Measurements from ENCODE around the gene MTSS2. TPM values are rescaled to one million over a fixed set of nuclear protein-coding genes. Genes with fewer than 3 reads are reported as not detected.

MTSS2 gene
- total RNA-seq, 5 donors from 2014 or later (not counting 1 experiment from before 2014, with no cell fraction given) = 2.2 to 7.1 (median 5.1) TPM

- DNase-seq = no peak
- H3K36me3 Mint-ChIP-seq = peaks cover 58% of the 10 kb centered on the region
- no peaks in the 10 kb centered on the region for H3K27me3 ChIP-seq (replicated peaks in 1 of 2; ENCODE audit: control insufficient read depth in 2 of 2, extremely low read depth in 1 of 2, insufficient read depth in 2 of 2, low read length in 1 of 2)
- no peak overlapping the region for H3K27ac ChIP-seq (ENCODE audit: low read length)
- CTCF ChIA-PET = no interaction called here
- WGBS (ENCODE audit: insufficient coverage) = 73% methylated on average over 3 of the region's 6 CpGs
- H3K4me3 Mint-ChIP-seq = no peak overlapping the region
- H3K27me3 Mint-ChIP-seq = no peaks in the 10 kb centered on the region
- H3K4me1 ChIP-seq (ENCODE audit: control insufficient read depth in 1 of 2, extremely low read depth in 1 of 2, insufficient read depth in 2 of 2, low read length in 2 of 2) = no peaks in the 10 kb centered on the region
- H3K27ac Mint-ChIP-seq = no peak overlapping the region
- no peaks in the 10 kb centered on the region for H3K9me3 Mint-ChIP-seq
- POLR2A ChIA-PET = no interaction called here
- no peak for ATAC-seq (replicated peaks in 1 of 4)
- H3K4me3 ChIP-seq (ENCODE audit: control insufficient read depth in 1 of 2, extremely low read depth in 1 of 2, low read length in 1 of 2) = no peak overlapping the region
- peaks cover 22 to 43% of the 10 kb centered on the region in 2 donors for H3K36me3 ChIP-seq (ENCODE audit: control insufficient read depth in 2 of 2, extremely low read depth in 1 of 2, insufficient read depth in 1 of 2, low read length in 1 of 2)
- no peaks in the 10 kb centered on the region for H3K9me3 ChIP-seq
- peaks cover 0 to 8% (median 0%) of the 10 kb centered on the region in 3 donors for H3K4me1 Mint-ChIP-seq
These were observed 37.9 kb upstream of the MTSS2 start for GRCh38 chr16:70723740-70724145.

GRCh38 chr16:70721202-70721963 is 35.5 kb upstream of the MTSS2 start:
- Mint-ChIP-seq H3K9me3 (no peaks in the 10 kb centered on the region), H3K27me3 (no peaks in the 10 kb centered on the region), H3K27ac (no peak overlapping the region), H3K4me3 (no peak overlapping the region), H3K36me3 (peaks cover 50% of the 10 kb centered on the region), H3K4me1 (peaks cover 0 to 8% (median 0%) of the 10 kb centered on the region in 3 donors)
- no peak for ATAC-seq (replicated peaks in 1 of 4)
- WGBS (ENCODE audit: insufficient coverage) = 89% methylated on average over 16 of the region's 18 CpGs
- Histone ChIP-seq H3K9me3 (no peaks in the 10 kb centered on the region), H3K4me1 (ENCODE audit: control insufficient read depth in 1 of 2, extremely low read depth in 1 of 2, insufficient read depth in 2 of 2, low read length in 2 of 2) (no peaks in the 10 kb centered on the region), H3K4me3 (ENCODE audit: control insufficient read depth in 1 of 2, extremely low read depth in 1 of 2, low read length in 1 of 2) (no peak overlapping the region), H3K36me3 (ENCODE audit: control insufficient read depth in 2 of 2, extremely low read depth in 1 of 2, insufficient read depth in 1 of 2, low read length in 1 of 2) (peaks cover 15 to 26% of the 10 kb centered on the region in 2 donors), H3K27ac (ENCODE audit: low read length) (no peak overlapping the region), H3K27me3 (replicated peaks in 1 of 2; ENCODE audit: control insufficient read depth in 2 of 2, extremely low read depth in 1 of 2, insufficient read depth in 2 of 2, low read length in 1 of 2) (no peaks in the 10 kb centered on the region)
- POLR2A ChIA-PET = no interaction called here
- CTCF ChIA-PET = no interaction called here
- no peak for DNase-seq

- Histone ChIP-seq H3K9me3 (no peaks in the 10 kb centered on the region), H3K27ac (ENCODE audit: low read length) (no peak overlapping the region), H3K27me3 (replicated peaks in 1 of 2; ENCODE audit: control insufficient read depth in 2 of 2, extremely low read depth in 1 of 2, insufficient read depth in 2 of 2, low read length in 1 of 2) (no peaks in the 10 kb centered on the region), H3K36me3 (ENCODE audit: control insufficient read depth in 2 of 2, extremely low read depth in 1 of 2, insufficient read depth in 1 of 2, low read length in 1 of 2) (peaks cover 11 to 26% of the 10 kb centered on the region in 2 donors), H3K4me1 (ENCODE audit: control insufficient read depth in 1 of 2, extremely low read depth in 1 of 2, insufficient read depth in 2 of 2, low read length in 2 of 2) (no peaks in the 10 kb centered on the region), H3K4me3 (ENCODE audit: control insufficient read depth in 1 of 2, extremely low read depth in 1 of 2, low read length in 1 of 2) (no peak overlapping the region)
- ChIA-PET CTCF (interaction anchor here in 1 of 2 donors (0.5 kb wide), 1 partner anchor 48 kb away, joined by 3 read pairs; no protein-coding TSS in a partner anchor), POLR2A (no interaction called here)
- H3K9me3 Mint-ChIP-seq = no peaks in the 10 kb centered on the region
- peaks cover 46% of the 10 kb centered on the region for H3K36me3 Mint-ChIP-seq
- peaks cover 0 to 8% (median 0%) of the 10 kb centered on the region in 3 donors for H3K4me1 Mint-ChIP-seq
- DNase-seq (no peak), ATAC-seq (replicated peaks in 1 of 4) (no peak)
- WGBS (ENCODE audit: insufficient coverage) = 97% methylated on average over 16 of the region's 18 CpGs
- H3K27me3 Mint-ChIP-seq = no peaks in the 10 kb centered on the region
- no peak overlapping the region for H3K27ac Mint-ChIP-seq
- H3K4me3 Mint-ChIP-seq = no peak overlapping the region
These were observed 34.8 kb upstream of the MTSS2 start for GRCh38 chr16:70720425-70721201.

- Histone ChIP-seq H3K9me3 (no peaks in the 10 kb centered on the region), H3K27me3 (replicated peaks in 1 of 2; ENCODE audit: control insufficient read depth in 2 of 2, extremely low read depth in 1 of 2, insufficient read depth in 2 of 2, low read length in 1 of 2) (no peaks in the 10 kb centered on the region), H3K4me1 (ENCODE audit: control insufficient read depth in 1 of 2, extremely low read depth in 1 of 2, insufficient read depth in 2 of 2, low read length in 2 of 2) (no peaks in the 10 kb centered on the region), H3K27ac (ENCODE audit: low read length) (no peak overlapping the region), H3K4me3 (ENCODE audit: control insufficient read depth in 1 of 2, extremely low read depth in 1 of 2, low read length in 1 of 2) (no peak overlapping the region), H3K36me3 (ENCODE audit: control insufficient read depth in 2 of 2, extremely low read depth in 1 of 2, insufficient read depth in 1 of 2, low read length in 1 of 2) (peaks cover 10 to 25% of the 10 kb centered on the region in 2 donors)
- ChIA-PET POLR2A (interaction anchor here in 1 of 2 donors (0.6 kb wide), 1 partner anchor 868 kb away, joined by 5 read pairs; no protein-coding TSS in a partner anchor), CTCF (no interaction called here)
- no peak for ATAC-seq (replicated peaks in 1 of 4)
- Mint-ChIP-seq H3K27me3 (no peaks in the 10 kb centered on the region), H3K36me3 (peaks cover 33% of the 10 kb centered on the region), H3K4me1 (peaks cover 0 to 8% (median 0%) of the 10 kb centered on the region in 3 donors), H3K9me3 (no peaks in the 10 kb centered on the region), H3K4me3 (no peak overlapping the region), H3K27ac (no peak overlapping the region)
- WGBS (ENCODE audit: insufficient coverage) = 98% methylated on average over 7 of the region's 9 CpGs
- DNase-seq = no peak
These were observed 31.2 kb upstream of the MTSS2 start for GRCh38 chr16:70717065-70717464.

- H3K27ac Mint-ChIP-seq = no peak overlapping the region
- peaks cover 10 to 13% of the 10 kb centered on the region in 2 donors for H3K36me3 ChIP-seq (ENCODE audit: control insufficient read depth in 2 of 2, extremely low read depth in 1 of 2, insufficient read depth in 1 of 2, low read length in 1 of 2)
- no CpG with 5 or more reads among the region's 6 CpGs for WGBS (ENCODE audit: insufficient coverage)
- no peaks in the 10 kb centered on the region for H3K27me3 ChIP-seq (replicated peaks in 1 of 2; ENCODE audit: control insufficient read depth in 2 of 2, extremely low read depth in 1 of 2, insufficient read depth in 2 of 2, low read length in 1 of 2)
- no peak overlapping the region for H3K27ac ChIP-seq (ENCODE audit: low read length)
- peaks cover 27% of the 10 kb centered on the region for H3K36me3 Mint-ChIP-seq
- ATAC-seq (replicated peaks in 1 of 4) (no peak), DNase-seq (no peak)
- ChIA-PET CTCF (no interaction called here), POLR2A (no interaction called here)
- no peak overlapping the region for H3K4me3 ChIP-seq (ENCODE audit: control insufficient read depth in 1 of 2, extremely low read depth in 1 of 2, low read length in 1 of 2)
- no peaks in the 10 kb centered on the region for H3K9me3 Mint-ChIP-seq
- no peak overlapping the region for H3K4me3 Mint-ChIP-seq
- H3K27me3 Mint-ChIP-seq = no peaks in the 10 kb centered on the region
- H3K4me1 ChIP-seq (ENCODE audit: control insufficient read depth in 1 of 2, extremely low read depth in 1 of 2, insufficient read depth in 2 of 2, low read length in 2 of 2) = no peaks in the 10 kb centered on the region
- peaks cover 0 to 8% (median 0%) of the 10 kb centered on the region in 3 donors for H3K4me1 Mint-ChIP-seq
- H3K9me3 ChIP-seq = no peaks in the 10 kb centered on the region
These were observed 30.1 kb upstream of the MTSS2 start for GRCh38 chr16:70715860-70716357.

GRCh38 chr16:70715055-70715858 is 29.4 kb upstream of the MTSS2 start:
- Mint-ChIP-seq H3K4me1 (peaks cover 0 to 1% (median 0%) of the 10 kb centered on the region in 3 donors), H3K27ac (no peak overlapping the region), H3K27me3 (no peaks in the 10 kb centered on the region), H3K4me3 (no peak overlapping the region), H3K9me3 (no peaks in the 10 kb centered on the region), H3K36me3 (peaks cover 20% of the 10 kb centered on the region)
- H3K27me3 ChIP-seq (replicated peaks in 1 of 2; ENCODE audit: control insufficient read depth in 2 of 2, extremely low read depth in 1 of 2, insufficient read depth in 2 of 2, low read length in 1 of 2) = no peaks in the 10 kb centered on the region
- 87% methylated on average over 13 of the region's 23 CpGs for WGBS (ENCODE audit: insufficient coverage)
- no peak overlapping the region for H3K4me3 ChIP-seq (ENCODE audit: control insufficient read depth in 1 of 2, extremely low read depth in 1 of 2, low read length in 1 of 2)
- no peaks in the 10 kb centered on the region for H3K9me3 ChIP-seq
- DNase-seq (no peak), ATAC-seq (replicated peaks in 1 of 4) (no peak)
- H3K36me3 ChIP-seq (ENCODE audit: control insufficient read depth in 2 of 2, extremely low read depth in 1 of 2, insufficient read depth in 1 of 2, low read length in 1 of 2) = peaks cover 4 to 9% of the 10 kb centered on the region in 2 donors
- ChIA-PET CTCF (no interaction called here), POLR2A (no interaction called here)
- H3K4me1 ChIP-seq (ENCODE audit: control insufficient read depth in 1 of 2, extremely low read depth in 1 of 2, insufficient read depth in 2 of 2, low read length in 2 of 2) = peaks cover 0 to under 1% of the 10 kb centered on the region in 2 experiments
- no peak overlapping the region for H3K27ac ChIP-seq (ENCODE audit: low read length)

All from T-cell (primary cell).